Cortex of kidney (tissue), 1 donor: Measurements from ENCODE around the gene GABRG3.
"Not testable (repeated sequence)": the region's sequence is repeated elsewhere in the genome, so short reads cannot be mapped to it uniquely, and the experiment has no call there.

Source experiments
- DNase-seq: peaks from one replicate; lab custom pipeline; 2025; lab: John Stamatoyannopoulos, UW

The GABRG3 gene

DNA sequence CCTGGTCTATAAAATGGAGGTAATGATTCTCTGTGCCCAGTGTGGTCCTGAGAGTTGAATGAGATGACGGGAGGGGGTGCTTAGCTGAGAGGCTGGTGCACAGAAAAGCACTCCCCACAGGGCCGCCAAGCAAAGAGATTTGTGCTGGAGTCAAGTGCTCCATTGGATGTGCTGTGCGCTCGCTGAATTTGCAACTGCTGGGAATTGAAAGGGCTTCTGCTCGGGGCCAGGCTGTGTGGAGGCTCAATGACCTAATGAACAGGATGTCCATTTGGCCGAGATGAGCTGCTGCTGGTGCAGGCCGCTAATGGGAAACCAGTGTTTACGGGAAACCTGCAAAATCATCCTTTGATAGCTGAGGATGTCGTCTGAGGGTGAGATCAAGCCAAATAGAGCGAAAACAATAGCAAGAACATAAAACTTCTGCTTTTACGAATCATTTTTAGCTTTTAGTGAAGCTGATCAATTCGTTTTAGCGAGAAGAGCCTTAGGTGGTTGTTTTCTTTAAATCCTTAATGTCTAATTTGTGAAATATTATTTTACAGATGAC is 211.7 kb downstream of the GABRG3 start:
- no peak for DNase-seq

- DNase-seq = no peak
Observed at GRCh38 chr15:27183201-27183600, 212.2 kb downstream of the GABRG3 start.

- not testable (repeated sequence) for DNase-seq
Observed at GRCh38 chr15:27191515-27191914, 220.5 kb downstream of the GABRG3 start.

GRCh38 chr15:27196691-27197090 is 225.7 kb downstream of the GABRG3 start:
- DNase-seq = no peak

GRCh38 chr15:27201425-27201824 is 230.4 kb downstream of the GABRG3 start:
- DNase-seq = no peak

DNA sequence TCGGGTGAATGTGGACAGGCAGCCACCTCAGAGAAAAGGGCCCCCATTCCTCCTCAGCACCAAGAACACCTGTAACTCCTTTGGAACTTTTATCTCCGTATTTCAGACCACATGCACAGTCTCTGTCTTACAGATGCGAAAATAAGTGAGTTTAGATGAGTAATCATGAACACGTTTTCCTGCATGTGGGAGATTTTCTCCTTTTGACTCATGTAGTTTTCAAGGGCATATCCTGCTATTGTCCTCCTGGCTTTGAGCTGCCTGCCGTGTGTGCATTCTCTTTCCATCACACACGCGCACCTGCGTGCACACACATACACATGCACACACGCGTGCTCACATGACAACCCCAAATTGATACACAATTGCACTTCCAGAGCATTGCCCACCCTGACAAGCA is 239.2 kb downstream of the GABRG3 start:
- DNase-seq = no peak

GRCh38 chr15:27214032-27214431 is 243.1 kb downstream of the GABRG3 start:
- no peak for DNase-seq

- no peak for DNase-seq
Observed at GRCh38 chr15:27214961-27215360, 244.0 kb downstream of the GABRG3 start.

DNA sequence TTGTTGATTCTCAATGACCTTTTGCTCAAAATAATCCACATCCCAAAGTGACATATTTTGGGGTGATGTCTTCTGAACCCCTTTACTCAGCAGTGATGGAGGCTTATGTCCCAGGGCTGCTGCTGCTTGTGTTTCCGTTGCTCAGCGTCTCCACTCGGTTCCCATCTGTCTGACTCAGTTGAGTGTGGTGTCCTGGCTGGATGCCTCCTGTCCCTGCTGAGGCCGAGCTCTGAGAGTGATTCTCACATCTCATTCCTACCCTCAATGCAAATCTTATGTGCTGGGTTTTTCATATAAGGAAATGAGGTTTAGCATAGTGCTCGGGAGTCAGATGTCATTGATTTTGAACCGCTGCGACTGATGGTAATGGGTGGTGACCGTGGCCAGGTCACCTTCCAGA is 247.4 kb downstream of the GABRG3 start:
- DNase-seq = no peak

DNA sequence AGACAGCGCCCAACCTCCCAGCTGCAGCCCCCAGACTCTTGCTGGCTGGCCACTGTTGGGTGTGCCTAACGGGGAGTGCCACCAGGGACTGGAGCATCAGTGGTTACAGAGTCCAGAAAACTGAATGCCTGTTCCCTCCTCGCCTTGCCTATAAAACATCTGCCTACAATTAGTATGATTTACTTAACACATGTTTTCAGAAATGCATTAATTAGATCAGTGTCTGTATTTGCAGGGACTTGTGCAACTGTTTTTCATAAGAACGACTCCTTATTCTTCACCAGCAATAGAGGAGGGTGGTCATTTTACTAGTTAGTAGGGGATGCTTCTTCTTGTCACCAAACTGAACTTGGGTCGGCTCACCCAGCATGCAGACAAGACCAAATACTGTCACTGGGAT is 248.7 kb downstream of the GABRG3 start:
- no peak for DNase-seq

DNA sequence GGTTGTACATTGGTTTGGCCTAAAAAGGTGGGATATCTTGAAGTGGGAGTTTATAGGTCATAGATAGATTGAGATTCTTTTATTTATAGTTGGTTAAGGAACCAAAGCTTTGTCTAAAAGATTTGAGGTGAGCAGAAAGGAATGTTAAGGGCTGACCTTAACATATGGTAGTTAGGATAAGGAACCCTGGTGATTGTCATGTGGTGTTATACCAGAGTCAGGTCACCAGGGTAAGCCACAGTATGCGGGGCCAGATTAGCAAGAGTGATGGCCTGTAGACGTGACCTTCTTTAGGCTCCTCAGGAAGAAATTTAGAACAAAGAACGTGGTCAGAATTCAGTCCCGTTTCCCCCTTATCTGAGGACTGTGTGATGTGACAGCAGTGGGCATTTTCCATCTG is 249.2 kb downstream of the GABRG3 start:
- DNase-seq = no peak

GRCh38 chr15:27222479-27222878 is 251.5 kb downstream of the GABRG3 start:
- DNase-seq = no peak

GRCh38 chr15:27223179-27223578 is 252.2 kb downstream of the GABRG3 start:
- no peak for DNase-seq

DNA sequence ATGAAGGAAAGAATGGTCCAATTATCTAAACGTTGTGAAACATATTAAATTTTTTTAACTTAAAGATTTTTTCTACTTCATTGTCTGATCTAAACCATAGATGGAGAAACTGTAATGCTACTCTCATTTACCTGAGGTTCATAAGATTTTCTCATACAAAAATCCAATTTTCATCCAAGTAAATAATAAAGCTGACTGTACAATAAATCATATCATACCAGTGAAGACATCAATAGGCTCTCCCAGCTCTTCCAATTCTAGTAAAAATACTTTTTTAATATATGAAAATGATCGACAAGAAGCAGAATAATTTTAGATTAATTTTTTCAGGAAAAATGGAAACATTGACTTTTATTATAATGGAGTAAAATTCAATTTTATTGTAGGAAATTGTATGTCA is 260.8 kb downstream of the GABRG3 start:
- DNase-seq = no peak

GRCh38 chr15:27232876-27233275 is 261.9 kb downstream of the GABRG3 start:
- DNase-seq = no peak

- DNase-seq = no peak
Observed at GRCh38 chr15:27234593-27234992, 263.6 kb downstream of the GABRG3 start.

DNA sequence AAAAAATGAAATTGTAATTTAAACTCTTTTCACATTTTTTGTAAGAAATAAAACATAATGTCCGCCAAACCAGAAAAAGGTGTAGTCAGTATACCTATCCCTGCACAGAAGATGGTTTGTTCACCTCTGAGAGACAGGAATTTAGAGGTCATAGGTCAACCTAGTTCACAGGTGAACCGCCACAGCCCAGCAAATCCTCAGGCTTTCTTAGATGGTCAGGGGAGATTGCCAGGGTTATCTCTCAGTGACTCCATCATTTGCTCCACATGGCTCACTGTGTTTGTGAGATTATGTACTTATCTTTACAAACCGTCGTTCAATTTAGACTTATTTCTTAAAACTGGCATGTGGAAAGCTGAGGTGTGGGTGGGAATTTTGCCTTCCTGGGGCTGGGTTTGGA is 264.2 kb downstream of the GABRG3 start:
- DNase-seq = no peak

- DNase-seq = no peak
Observed at GRCh38 chr15:27235681-27236080, 264.7 kb downstream of the GABRG3 start.

DNA sequence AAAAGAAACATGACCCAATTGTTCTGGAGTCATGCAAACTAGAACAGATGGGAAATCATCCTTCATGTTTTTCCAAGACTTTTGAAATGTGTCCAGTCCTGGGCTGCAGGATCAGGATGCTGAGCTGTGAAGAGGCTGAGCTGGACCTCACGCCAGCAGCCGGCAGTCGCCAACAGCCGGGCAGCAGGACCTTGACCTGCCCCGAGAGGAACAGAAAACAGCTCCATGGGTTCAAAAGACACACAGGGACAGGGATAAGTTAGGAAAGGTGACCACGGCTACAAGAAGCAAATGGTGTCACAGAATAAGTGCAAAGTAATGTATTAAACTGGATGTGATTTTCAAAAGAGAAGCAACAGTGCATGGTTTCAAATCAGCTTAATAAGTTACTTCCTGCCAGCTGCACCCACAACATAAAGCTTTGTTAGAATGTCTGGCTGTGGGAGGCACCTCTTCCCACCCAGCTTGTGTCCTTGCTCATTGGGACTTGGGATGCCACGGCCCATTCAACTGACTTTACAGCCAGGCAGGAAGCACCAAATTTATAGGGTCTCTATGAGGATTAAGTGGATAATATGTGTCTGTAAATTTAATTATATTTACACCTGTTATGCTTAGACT is 266.4 kb downstream of the GABRG3 start:
- DNase-seq = no peak

DNA sequence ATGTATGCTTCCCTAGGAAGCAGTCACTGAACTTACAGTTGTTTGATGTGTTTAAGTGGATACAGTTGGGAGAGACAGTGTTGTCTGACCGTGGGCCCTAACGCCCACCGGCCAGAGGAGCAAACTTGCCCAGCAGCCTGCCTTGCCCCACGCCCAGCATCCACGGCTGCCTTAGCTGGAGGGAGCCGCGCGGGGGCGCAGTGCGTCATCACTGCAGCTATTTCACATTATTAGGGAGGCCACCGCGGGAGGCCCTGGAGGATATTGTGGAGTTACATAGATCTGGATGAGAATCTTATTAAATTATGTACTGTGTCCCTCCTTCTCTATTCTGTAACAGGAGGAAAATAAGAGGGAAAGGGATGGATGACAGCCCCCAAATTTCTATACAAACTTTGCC is 267.2 kb downstream of the GABRG3 start:
- DNase-seq = no peak

- DNase-seq = no peak
Observed at GRCh38 chr15:27238707-27239423, 267.9 kb downstream of the GABRG3 start.

DNA sequence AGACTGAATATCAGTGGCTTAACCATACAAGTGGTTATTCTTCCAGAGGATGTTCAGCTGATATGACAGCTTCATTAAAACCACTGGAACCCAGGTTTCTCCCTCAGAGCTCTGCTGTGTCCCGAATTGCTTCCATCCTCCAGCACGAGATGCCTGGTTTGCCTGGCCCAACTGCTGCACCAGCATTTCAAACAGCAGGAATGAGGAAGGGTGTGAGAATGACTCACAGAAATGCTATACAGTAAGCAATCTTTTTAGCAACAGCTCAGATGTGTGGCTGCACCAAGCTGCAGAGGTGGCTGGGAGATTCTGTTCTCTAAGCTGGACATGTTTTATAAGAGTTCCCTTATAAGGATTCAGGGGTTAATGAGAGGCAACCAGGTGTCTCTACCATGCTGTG is 271.0 kb downstream of the GABRG3 start:
- DNase-seq = no peak

DNA sequence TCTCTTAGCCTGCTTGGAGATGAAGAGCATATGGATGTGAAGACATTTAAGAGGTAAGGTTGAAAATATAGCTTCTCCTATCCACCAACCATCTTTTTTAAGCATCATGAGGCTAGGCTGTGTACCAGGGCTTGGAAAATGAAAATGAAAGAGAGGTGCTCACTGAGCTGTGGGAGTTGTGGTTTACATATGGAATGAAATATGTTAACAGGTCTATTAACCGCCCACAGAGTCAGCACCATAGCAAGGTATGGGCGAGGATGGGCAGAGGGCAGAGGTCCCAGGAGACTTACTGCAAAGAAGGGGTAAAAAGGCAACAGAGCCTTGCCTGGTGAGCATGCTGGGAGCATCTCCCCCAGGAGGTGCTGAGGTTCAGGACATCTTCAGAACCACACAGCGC is 273.1 kb downstream of the GABRG3 start:
- DNase-seq = no peak

GRCh38 chr15:27248251-27248650 is 277.3 kb downstream of the GABRG3 start:
- DNase-seq = no peak
